Endometrium (tissue), 2 donors: ENCODE results near the gene NEMP1.
"Not testable (repeated sequence)": the region's sequence is repeated elsewhere in the genome, so short reads cannot be mapped to it uniquely, and the experiment has no call there.

Source experiments
- FAIRE-seq: peaks from 2 replicates; lab custom pipeline; 2012; peaks lifted over from hg19 to GRCh38; lab: Jason Lieb, UNC
- donor health status: control.
- donor health status: control.

The NEMP1 gene

DNA sequence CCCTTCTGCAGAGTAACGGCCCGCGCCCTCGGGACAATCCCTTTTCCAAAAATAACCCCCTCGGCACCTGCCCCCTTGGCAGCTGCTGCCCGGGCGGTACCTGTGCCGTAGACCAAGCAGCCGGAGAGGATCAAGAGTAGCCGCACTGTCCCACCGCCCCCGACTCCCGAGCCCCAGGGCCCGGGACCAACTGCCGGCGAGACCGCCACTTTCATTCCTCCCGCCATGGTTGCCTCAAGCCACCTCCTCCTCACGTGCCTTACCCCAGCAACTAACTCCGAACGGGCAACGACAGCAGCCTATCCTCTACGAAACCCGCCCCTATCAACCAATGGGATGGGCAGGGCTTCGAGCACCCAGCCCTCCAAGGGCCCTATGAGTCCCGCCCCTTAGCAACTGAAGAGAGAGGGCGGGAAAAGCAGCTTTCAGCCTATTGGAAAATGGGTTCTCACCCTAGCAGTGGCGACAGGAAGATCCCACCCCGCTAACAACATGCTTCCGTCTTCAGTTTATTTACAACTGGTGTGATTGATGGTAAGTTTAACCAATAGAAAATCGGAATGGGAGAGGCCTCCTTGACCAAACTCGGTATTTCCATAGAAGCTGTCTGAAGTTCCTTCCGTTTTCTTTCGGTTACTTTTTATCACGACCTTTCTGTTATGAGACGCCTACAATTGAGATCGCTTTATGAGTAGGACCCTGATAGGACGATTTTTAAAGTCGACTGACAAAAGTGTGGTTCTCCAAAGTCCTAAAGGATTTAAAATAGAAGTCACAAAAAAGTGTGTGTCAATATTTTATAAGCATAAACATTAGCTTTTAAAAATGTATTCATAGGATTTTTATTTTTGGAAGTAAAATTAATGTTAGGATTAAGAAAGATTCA, at the start of gene NEMP1:
Gene NEMP1, minus strand, starts transcription at position 273 of the 886 bp plus-strand sequence. Its CDS starts 46 bp downstream, at position 227.
- peak; percentile 99 for FAIRE-seq

- no peak for FAIRE-seq
These were observed 49.3 kb upstream of the NEMP1 start, which contains the start of gene LRP1 for GRCh38 chr12:57127726-57128518. Gene LRP1, plus strand, starts transcription at chr12:57128483. Its CDS starts 482 bp downstream, at chr12:57128965.

- FAIRE-seq, result no peak
These were observed 48.6 kb upstream of the NEMP1 start for GRCh38 chr12:57127101-57127725.

GRCh38 chr12:57126561-57126960, 48.0 kb upstream of the NEMP1 start:
- FAIRE-seq, result no peak

DNA sequence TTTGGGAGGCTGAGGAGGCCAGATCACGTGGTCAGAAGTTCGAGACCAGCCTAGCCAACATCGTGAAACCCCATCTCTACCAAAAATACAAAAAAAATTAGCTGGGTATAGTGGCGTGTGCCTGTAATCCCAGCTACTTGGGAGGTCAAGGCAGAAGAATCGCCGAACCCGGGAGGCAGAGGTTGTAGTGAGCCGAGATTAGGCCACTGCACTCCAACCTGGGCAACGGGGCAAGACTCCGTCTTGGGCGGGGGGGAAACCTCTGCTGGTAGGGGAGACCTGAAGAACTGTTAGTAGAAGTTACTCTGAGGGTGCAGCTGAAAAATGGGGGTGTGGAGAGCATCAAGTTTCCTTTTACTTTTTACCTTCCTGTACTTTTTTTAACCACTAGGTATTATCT, 47.5 kb upstream of the NEMP1 start:
- FAIRE-seq, result no peak

GRCh38 chr12:57124261-57124877, 45.8 kb upstream of the NEMP1 start:
- no peak for FAIRE-seq

DNA sequence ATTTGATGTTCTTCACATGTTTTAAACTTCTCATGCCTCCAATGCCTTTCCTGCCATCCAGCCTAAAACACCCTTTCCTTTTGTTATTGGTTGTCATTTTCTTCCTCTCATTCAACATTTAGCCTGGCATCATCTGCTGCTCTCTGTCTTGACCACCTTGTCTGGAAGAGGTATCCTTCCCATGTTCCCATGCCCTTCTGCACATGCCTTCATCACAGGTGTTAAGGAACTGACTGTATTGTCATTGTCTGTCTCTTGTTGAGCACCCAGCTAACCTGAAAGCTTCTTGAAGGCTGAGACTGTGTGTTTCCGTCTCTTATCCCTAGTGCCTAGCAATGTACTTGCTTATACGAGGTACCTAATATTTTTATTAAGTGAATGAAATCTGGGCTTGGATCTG, 45.2 kb upstream of the NEMP1 start:
- FAIRE-seq, result no peak

DNA sequence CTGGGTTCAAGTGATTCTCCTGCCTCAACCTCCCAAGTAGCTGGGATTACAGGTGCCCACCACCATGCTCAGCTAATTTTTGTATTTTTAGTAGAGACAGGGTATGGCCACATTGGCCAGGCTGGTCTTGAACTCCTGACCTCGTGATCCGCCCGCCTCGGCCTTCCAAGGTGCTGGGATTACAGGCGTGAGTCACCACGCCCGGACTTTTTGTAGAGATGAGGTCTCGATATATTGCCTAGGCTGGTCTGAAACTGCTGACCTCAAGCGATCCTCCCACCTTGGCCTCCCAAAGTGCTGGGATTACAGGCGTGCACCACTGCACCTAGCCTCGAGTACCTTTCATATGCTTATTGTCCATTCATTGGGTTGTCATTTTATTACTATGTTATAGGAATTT, 42.1 kb upstream of the NEMP1 start:
- FAIRE-seq, result not testable (repeated sequence)

DNA sequence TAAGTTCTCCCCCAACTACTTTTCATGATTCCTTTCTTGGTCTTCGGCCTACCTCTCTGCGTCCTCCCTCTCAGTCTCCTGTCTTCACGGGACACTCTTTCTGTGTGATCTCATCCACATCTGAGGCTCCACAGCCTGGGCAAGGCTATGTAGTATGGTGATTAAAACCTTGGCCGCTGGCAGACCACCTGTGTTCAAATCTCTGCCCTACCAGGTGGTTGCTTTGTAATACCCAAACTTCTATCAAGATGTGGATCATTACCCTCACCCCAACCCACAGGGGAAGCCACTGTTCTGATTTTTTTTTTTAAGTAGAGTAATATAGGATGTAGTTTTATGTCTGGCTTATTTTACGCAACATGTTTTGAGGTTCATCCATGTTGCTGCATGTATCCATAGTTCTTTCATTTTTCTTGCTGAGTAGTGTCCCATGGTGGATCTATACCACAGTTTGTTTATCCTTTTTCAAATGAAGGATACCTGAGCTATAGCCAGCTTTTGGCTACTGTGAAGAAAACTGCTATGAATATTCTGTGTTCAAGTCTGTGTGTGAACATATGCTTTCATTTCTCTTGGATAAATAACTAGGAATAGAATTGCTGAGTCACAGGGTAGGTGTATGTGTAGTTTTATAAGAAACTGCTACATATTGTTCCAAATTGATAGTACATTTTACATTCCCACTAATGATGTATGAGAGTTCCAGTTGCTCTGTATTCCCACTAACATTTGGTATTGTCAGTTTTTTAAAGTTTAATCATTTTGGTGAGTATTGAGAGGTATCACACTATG, 40.9 kb upstream of the NEMP1 start:
- no peak for FAIRE-seq

GRCh38 chr12:57118711-57119271, 40.2 kb upstream of the NEMP1 start:
- no peak for FAIRE-seq

DNA sequence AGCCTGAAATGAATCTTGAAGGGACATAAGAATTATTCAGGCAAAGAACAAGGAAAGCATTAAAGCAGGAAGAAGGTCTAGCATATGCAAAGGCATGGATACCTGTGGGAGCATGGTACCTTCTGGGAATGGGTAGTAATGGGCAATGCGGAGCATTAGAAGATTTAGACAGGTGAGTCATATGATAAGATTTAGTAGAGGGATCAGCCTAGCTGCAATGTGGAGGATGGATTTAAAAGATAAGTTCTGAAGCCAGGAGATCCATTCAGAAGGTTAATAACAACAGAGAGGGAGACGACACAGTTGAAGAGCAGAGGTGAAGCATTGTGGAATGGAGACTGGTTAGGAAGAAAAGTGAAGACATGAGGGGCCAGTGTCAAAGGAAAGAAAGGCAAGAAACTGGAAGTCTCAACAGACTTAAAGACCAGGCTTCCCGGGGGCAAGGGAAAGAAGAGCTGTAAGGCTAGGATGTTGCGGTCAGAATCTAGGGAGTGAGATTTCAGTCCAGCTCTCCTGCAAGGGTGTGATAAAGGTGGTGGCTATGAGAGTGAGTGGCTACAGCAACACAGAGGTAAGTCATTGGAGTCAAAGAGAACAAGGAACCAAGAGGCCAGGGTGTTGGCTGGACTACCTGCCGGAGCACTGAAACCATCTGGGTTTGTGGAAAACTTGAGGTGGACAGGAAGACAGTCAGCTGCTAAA, 38.1 kb upstream of the NEMP1 start:
- FAIRE-seq, result no peak

GRCh38 chr12:57112492-57113294, 34.1 kb upstream of the NEMP1 start:
- FAIRE-seq, result no peak

- no peak for FAIRE-seq
These were observed 32.6 kb upstream of the NEMP1 start, which contains the start of gene STAT6 for GRCh38 chr12:57111031-57111734. Gene STAT6, minus strand, starts transcription at chr12:57111362. Its CDS starts 3,084 bp downstream, at chr12:57108278.

- FAIRE-seq, result no peak
These were observed 31.8 kb upstream of the NEMP1 start for GRCh38 chr12:57110104-57111030.

DNA sequence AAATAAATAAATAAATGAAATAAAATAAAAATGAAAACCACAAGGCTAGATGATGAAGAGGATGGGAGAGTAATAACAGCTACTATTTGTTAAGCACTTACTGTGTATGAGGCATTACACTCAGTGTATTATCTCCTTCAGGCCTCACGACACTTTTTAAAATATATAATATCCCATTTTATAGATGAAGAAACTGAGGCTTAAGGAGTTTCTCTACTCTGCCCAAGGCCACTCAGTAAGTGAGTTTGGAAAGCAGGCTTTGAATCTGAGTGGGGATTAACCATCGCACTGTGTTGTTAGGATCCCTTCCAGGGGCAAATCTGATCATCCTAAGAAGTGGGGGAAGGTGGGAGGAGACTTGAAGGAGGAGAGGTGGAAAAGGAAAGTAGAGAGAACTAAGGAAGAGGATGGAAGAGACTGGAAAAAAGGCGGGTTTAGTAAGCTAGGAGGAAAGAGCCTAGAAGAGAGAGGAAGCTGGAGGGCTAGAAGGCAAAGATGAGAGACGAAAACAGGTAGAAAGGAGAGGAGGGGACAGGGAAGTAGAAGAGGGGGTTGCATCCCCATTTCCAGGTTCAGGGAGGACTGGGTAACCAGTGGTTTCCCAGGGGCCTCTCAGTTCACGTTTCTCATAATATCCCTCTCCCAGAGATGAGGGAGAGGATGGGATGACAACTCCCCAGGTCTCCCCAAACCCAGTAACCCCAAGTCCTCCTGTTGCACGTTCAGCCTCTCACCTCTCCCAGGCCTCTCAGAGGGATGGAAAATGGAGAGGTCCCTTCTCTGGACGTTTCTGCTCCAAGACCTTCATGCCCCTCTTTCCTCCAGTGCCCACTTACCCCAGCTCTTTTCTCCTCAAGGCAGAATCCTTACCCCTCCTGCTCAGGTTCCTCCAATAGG, 30.9 kb upstream of the NEMP1 start:
- no peak for FAIRE-seq

DNA sequence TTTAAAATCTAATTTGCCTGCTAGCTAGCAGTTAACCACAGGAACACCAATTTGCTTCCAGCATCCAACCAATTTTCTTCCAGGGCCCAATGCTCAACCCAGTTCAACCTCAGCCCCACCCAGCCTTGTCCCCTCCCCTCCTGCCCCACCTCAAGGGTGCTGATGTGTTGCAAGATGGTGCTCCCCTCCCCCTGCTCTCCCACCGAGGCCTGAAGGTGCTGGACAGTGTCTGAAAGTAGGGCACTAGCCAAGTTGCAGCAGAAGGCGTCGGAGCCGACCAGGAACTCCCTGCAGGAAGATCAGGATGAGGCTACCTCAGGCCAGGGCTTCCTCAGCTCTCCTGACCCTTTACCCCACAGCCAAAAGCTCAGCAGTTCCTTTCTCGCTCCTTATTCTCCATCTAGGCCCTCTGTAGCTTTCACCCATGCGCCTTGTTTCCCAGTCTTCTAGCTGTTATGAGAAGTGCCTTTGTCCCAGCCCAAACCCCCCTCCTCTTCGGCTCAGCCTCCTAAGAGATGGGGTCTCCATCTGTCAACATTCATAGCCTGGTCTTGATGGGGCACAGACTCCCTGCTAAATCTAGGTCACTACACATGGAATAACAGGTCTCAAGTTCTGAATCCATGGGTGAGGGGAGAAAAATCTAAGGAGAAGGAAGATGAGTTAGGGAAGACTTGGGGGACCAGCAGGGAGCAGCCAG, 29.0 kb upstream of the NEMP1 start:
- FAIRE-seq, result no peak
